HPDE6-E6E7 (cell line): ENCODE measurements around the gene C1QTNF3.
"Not testable (repeated sequence)": the region's sequence is repeated elsewhere in the genome, so short reads cannot be mapped to it uniquely, and the experiment has no call there.

Experiments
- DNase-seq: peaks from one replicate; pipeline ENCODE4 v3.0.0; 2011; ENCODE audit warnings: missing footprints; ENCODE audit errors: extremely low spot score

C1QTNF3 gene

GRCh38 chr5:34022121-34022705 lies 20.8 kb downstream of the C1QTNF3 start:
- no peak for DNase-seq

DNA sequence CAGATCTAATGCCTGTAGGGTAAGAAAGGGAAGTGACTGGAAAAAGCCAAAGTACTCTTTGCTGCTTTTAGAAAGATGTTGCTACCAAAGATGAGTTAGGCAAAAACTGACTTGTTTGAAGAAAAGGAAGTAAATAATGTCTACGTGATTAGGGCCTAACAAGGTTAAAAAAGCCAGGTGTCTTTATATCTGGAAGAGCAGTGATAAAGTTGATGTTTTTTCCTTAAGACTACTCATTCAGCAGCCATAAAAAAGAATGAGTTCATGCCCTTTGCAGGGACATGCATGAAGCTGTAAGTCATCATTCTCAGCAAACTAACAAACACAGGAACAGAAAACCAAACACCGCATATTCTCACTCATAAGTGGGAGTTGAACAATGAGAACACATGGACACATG lies 21.7 kb downstream of the C1QTNF3 start:
- no peak for DNase-seq

GRCh38 chr5:34020726-34021125 lies 22.3 kb downstream of the C1QTNF3 start:
- DNase-seq: no peak

DNA sequence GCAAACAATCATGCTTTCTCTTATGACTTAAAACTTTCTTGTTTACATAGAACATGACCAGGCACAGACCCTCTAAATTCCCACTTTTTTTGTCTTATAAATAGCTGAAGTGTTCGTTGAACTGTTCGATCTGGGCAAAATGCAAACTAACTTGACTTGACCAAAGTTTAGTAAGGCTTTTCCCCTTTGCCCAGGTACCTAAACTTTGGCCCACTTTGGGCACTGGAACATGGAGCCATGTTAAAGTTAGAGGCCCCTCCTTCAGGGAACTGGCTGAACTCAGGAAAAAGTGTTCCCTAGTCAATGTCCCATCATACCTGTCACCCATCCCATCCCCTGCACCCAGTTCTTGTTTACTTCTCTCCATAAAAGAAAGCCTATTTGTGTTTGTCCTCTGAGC lies 25.8 kb downstream of the C1QTNF3 start:
- DNase-seq: no peak

DNA sequence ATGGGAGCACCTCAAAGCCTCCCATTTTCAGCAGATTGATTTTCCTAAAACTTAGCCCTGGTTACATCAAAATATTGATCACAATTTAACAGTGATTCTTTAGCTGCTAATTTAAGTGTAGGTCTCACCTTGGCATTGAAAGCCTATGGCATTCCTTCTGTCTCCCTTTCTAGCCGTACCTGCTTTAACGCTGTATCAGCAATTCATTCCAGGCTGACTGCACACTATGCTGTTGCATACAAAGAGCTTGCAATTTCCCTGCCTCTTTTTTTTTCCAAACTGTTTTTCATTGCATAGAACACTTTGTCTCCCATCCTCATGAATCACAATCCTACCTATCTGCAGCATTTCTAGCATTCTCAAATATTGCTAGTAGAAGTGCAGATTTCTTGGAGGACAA lies 26.3 kb downstream of the C1QTNF3 start:
- DNase-seq: no peak

DNA sequence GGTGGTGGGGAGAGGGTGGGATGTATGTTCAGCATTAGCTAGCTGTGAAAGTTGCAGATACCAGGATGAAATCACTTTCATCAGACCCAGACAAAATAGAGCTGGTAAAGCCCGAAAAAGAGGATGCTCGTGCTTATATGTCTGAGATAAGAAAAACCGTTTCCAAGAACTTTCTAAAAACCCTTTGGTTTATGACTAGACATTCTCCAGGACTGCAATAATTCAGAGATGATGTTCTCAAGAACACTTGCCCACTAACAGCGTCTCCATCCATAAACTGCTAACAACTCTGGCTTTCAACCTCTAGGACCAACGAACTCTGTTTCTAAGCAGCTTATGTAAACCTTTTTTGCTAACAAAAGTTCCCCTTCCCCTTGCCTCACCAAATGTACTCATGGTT lies 26.8 kb downstream of the C1QTNF3 start:
- DNase-seq: no peak

DNA sequence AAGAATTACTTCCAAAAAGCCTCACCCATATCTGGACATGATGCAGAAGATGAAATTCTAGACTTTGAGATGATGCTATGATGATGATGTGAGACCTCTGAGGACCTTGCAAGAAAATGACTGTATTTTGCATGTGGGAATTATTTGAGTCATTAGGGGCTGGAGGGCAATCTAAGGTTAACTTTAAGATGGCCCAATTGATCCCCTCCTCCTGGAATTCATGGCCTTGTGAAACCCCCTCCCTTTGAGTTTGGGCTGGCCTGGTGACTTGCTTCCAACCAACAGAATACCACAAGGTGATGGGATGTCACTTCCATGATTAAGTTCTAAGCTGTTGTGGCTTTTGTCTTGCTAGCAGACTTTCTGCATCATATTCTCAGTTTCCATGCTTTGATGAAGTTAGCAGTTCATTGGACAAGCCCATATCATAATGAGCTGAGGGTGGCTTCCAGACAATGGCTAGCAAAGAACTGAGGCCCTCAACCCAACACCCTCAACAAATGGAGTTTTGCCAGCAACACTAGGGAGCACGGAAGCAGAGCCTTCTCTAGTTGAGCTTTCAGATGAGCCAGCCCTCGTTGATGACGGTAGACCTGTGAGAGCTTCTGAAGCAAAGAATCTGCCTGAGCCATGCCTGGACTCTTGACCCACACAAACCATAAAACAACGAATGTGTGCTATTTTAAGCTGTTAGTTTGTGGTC lies 27.7 kb downstream of the C1QTNF3 start:
- no peak for DNase-seq

GRCh38 chr5:34014626-34015025 lies 28.4 kb downstream of the C1QTNF3 start:
- no peak for DNase-seq

GRCh38 chr5:34013547-34013946 lies 29.5 kb downstream of the C1QTNF3 start:
- no peak for DNase-seq

DNA sequence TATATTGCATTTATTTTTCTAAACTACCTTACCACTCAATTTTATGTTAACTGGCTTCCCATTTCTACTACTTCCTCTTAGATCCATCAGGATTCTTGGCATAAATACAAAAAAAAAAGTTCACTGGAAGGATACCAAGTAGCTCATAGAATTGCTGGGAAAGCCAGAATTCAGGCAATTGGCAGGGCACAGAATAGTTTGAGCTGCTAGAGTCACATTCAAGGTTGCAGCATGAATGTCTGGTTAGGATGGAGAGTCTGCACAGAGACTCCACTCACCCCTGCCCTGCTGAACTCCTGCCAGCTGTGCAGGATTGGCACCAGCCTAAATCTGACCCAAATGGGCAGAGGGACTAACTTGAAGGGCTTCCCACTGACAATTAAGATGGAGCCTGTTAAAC lies 30.2 kb downstream of the C1QTNF3 start:
- no peak for DNase-seq

DNA sequence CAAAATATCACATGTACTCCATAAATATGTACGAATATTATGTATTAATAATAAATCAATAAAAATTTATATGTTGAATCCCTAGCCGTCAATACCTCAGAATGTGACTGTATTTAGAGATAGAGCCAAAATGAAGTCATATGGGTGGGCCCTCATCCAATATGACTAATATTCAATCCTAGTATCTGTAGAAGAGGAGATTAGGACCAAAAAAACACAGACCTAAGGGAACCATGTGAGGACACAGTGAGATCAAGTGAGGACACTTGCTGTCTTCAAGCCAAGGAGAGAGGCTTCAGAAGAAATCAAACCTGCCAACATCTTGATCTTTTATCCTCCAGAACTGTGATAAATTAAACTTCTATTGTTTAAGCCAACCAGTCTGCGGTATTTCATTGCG lies 31.5 kb downstream of the C1QTNF3 start:
- no peak for DNase-seq

DNA sequence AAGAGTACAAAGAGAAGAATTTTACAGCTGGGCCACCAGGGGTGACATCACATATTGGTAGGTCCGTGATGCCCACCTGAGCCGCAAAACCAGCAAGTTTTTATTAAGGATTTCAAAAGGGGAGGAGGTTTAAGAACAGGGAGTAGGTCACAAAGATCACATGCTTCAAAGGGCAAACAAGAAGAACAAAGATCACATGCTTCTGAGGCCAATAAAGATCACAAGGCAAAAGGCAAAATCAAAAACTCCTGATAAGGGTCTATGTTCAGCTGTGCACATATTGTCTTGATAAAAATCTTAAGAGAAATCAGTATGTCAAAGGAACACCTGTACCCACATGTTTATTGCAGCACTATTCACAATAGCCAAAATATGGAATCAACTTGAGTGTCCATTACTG lies 32.9 kb downstream of the C1QTNF3 start:
- DNase-seq: not testable (repeated sequence)

- DNase-seq: no peak
These were observed 33.4 kb downstream of the C1QTNF3 start for GRCh38 chr5:34009610-34010009.

GRCh38 chr5:34008802-34009201 lies 34.2 kb downstream of the C1QTNF3 start:
- no peak for DNase-seq

DNA sequence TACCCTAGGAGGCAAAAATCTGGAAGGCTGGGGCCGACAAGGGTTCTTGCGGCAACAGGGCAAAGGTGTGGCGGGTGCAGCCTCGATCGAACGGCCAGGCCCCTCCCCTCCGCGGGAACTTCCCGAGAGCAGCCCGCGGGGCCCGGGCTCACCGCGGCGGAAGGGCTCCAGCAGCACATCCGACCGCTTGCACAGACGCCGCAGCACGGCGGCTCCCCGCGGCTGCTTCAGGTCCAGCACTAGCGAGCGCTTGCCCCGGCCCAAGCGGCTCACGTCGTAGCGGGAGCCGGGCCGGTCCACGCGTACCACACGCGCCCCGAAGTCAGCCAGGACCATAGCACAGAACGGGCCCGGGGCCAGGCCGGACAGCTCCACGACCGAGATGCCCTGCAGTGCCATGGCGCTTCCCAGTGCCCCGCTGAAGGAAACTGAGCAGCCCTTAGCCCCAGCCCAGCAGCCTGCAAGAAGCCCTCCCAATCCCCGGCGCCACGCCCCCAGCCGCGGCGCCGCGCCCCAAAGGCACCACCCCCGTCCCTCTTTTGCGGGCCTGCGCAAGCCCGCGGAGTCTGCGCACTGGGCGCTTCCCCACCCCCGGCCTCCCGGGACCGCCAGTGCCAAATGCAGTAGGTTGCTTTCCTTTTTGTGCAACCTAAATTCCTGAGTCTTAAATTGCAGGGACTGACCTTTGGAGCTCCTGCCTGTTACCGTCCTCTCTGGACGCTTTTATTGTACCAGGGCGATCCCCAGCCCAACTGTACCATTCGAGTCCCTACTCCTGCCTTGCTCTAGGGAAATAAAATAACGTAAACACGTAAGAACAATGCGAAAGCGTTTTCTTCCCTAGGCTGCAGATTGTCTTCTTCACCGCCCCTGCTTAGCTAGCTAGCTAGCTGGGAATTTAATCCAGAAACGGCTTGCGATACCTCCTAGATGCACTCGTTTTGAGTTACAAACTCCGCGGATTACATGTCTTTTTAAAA lies 35.1 kb downstream of the C1QTNF3 start, which contains the start of gene AMACR:
Gene AMACR, minus strand, starts transcription at position 430 of the 980 bp plus-strand sequence. Its CDS starts 31 bp downstream, at position 399.
- DNase-seq: peak; percentile 88

DNA sequence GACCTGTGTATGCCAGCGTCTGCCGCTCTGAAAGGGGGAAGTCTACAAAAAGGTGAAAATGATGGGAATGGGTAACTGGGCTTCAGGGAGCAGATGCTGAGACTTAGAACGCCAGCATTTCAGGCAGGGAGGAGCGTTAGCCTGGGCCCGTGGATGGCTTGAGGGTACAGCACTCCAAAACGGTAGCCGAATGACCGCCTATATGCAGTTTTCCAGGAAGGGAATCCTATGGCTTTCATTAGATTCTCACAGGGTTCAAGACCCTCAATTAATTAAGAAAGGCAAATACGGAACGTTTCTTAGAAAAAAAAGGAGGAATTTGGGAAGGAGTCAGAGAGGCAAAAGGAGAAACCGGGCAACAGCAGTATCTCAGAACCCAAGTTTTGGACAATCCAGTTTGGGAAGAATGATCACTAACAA lies 35.8 kb downstream of the C1QTNF3 start:
- DNase-seq: no peak

GRCh38 chr5:34005681-34006080 lies 37.3 kb downstream of the C1QTNF3 start:
- DNase-seq: no peak

- no peak for DNase-seq
These were observed 37.8 kb downstream of the C1QTNF3 start for GRCh38 chr5:34005211-34005610.

DNA sequence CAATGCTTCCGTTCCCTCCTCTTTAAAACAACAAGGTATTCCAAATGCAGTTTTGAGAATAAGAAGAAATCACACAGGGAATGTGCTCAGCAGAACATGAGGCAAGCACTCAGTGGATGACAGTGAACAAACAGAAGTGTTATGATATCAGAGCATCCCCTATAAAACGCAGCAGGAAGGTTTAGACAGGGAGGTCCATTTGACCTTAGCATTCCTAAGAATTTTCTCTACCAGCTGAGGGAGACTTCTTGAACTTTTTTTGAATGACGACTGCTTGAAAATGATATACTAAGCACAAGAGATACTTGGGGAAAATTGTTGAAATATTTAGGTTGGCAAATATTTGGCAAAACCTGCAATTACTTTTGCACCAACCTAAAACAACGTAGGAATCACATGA lies 39.1 kb downstream of the C1QTNF3 start:
- no peak for DNase-seq

DNA sequence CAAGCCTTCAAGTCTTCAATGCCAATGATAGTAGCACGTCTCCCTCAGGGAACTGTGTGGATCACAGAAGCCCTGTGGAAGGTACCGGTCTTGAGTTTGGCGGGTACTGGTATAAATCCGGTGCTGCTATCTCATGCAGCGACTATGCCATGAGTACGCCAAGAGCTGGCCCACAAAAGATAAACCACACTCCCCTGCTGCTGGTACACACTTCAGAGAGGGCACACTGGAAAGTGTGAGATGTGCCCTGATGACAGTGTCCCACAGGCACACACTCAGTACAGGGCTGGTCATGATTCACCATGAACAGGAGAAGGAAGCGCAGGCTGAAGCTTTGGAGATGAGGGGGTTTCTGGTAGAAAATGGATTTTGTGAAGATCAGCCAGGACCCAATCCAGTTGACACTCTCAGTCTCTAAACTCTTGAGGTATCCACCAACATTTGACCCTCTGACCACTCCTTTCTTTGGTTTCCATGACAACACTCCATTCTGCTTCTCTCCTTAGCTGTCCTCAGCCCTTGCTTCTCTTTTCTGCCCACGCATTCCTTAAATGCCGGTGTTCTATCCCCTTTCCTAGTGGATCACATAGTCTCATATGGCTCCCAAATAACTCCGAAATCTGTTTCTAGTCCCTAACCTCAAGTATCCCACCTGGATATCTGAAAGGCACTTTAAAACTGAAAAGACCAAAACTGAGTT lies 40.2 kb downstream of the C1QTNF3 start:
- no peak for DNase-seq

GRCh38 chr5:34001241-34001841 lies 41.7 kb downstream of the C1QTNF3 start:
- no peak for DNase-seq
